ENCODE measurements around the gene BRME1.

BRME1 gene

DNA sequence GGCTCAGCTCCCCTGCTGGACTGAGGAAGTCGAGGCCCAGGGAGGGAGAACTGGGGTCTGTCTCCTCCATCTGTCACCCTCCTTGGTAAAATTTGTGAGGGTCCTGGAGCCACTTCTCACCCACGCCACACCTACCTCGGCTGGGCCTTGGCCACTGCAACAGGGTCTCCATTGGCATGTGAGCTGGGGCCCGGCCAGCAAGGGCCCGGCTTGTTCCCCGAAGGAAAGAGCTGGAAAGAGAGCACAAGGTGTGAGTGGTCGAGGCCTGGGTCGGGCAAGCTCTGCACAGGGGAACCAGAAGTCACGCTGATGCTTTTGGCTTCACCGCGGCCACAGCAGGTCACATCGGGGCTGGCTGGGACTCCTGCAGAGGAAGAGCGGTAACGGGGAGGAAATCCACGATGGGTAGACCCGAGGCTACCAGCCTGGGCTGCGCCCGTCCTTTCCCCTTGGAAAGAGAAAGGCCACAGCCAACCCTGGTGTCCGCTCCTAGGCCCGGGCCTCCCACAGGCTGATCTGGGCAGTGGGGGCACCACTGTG lies 20.0 kb downstream of the BRME1 start:
- no peak for DNase-seq

DNA sequence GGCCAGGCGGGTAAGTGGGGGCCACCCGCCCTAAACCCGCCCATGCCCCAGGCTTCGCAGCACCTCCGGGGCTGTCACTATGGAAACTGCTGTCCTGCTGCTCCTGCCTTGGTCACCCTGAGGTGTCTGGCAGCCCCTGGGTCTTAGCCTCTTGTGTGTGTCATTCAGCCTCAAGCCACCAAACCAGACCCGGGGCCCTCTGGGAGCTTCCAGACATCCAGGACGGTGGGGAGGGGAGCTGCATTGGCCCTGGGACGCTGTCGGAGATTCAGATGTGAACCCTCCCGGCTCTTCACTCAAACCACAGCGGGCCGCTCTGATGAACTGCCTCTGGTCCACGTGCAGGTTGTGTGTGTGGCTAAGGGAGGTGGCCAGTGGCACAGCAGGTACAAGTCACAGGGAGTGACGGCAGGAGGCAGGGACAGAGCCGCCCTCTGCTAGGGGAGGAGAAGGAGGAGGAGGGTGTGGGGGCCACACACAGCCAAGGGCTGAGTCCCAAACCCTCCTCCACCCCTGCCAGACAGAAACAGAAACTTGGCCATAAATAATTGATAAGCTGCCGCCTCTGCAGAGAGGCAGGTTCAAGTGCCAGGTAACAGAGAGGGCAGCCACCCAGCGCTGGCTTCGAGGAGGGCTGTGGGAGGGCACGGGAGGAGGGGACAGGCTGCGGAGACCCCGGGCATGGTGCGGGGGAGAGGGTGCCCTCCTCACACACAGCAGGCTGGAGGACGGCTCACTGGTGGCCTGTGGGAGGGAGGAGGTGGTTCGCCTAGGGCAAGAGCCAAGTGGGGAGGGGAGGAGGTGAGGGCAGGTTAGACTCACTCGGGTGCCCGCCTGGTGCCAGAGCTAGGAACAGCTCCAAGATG lies 21.0 kb downstream of the BRME1 start:
- DNase-seq = peak; percentile 20

DNA sequence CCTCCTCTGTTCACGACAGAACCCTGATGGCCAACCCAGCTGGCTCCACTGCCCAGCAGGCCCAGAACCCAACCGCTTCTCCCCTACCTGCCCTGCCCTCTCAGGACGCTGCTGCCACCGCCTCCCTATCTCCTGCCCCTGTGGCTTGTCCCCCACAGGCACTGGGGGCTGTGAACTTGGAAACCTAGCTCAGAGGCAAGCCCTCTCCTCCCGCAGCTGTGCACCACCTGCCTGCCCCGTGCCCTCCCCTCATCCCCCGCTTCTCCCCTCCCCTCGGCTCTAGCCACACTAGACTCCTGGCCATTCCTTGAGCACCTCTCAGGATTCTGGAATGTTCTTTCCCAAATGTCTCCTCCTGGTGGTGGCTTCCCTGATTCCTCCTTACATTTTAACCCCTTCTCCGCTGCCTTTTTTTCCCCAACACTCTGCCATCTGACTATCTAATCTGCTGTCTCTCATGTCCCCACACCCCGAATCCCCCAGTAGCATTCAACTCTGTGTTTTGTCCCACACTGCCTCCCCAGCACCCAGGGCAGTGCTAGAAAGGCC lies 22.3 kb downstream of the BRME1 start:
- DNase-seq = peak; percentile 26

DNA sequence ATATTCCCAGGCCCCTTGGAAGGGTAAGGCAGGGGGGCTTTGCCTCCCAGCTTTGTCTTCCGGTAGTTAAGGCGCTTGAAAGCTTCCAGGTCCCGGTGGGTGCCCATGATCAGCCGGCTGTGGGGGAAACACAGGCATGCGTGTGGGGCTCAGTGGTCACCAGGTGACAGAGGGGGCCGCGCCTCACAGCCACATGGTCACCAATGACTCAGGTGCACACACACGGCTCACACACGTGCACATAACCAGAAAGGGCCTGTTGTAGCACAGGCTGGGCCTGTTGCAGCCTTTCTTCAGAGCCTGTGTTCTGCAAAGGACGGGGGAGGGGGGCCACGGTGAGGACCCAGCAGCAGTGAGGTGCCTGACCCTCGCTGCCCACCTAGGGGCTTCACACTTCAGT lies 23.1 kb downstream of the BRME1 start:
- peak; percentile 19 for DNase-seq

DNA sequence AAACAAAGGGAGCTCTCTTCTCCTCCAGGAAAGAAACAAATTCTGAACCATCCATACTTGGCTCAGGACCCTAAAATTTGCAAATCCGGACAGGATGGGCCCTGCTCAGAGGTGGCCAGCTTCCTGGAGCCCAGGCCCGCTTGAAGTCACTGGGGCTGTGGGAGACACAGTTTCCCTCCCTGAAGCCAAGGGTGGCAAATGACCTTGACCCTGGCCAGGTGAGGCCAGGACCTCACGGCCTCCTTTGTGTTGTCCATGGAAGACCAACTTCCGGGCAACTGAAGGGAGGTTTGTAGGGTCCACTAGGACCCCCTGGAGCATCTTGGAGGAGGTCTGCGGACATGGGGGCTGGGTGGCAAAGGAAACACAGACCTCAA lies 23.5 kb downstream of the BRME1 start:
- peak; percentile 19 for DNase-seq

DNA sequence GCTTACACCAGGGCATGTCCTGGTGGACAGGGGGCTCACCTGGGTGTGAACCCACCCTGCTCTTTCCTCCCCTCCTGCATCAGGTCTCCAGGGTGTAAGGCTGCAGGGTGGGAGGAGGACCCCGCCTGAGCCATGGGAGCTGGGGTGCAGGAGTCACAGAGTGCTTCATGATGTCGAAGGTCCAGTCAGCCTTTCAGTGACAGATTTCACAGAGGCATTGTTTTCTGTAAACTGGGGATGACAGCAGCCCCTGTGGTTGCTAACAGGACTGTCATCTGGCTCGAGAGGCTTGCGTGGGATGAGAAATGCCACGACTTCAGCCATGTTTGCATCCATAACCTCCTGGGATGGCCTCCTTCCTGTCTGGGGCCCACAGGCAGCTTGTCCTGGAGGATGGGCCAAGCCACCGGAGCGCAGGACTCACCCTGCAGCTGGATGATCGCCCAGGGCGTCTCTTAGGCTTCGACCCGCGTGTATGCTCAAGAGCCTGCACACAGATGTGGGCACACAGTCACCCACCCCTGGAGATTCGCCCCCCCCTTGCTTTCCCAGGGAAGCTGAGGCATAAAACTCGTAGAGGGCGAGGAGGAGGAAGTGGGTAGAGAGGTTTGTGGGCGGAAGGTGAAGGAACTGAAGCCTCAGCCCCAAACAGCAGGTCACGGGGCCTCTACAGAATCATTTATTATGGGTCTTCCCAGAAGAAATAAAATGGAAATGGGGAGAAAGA lies 24.1 kb downstream of the BRME1 start:
- peak; percentile 74 for DNase-seq

DNA sequence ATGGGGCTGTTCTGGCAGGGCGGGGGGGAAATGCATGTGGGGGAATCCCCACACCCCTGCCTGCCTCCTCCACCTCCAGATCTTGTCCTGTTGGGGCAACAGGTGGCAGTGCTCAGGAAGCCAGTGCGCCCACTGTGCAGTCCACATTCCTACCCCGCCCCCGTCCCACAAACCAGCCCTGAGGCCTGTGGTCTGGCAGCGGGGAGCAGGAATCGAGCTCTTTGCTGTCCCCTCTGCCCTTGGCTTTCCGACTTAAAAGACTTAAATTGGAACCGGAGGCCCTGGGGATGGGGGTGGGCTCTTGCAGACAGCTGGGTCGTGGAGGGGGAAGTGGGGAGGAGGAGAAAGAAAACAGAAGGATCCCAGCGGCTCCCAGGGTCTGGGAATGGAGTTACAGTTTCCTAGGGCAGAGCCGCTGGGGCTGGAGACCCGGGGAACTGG lies 24.6 kb downstream of the BRME1 start:
- DNase-seq = peak; percentile 73

DNA sequence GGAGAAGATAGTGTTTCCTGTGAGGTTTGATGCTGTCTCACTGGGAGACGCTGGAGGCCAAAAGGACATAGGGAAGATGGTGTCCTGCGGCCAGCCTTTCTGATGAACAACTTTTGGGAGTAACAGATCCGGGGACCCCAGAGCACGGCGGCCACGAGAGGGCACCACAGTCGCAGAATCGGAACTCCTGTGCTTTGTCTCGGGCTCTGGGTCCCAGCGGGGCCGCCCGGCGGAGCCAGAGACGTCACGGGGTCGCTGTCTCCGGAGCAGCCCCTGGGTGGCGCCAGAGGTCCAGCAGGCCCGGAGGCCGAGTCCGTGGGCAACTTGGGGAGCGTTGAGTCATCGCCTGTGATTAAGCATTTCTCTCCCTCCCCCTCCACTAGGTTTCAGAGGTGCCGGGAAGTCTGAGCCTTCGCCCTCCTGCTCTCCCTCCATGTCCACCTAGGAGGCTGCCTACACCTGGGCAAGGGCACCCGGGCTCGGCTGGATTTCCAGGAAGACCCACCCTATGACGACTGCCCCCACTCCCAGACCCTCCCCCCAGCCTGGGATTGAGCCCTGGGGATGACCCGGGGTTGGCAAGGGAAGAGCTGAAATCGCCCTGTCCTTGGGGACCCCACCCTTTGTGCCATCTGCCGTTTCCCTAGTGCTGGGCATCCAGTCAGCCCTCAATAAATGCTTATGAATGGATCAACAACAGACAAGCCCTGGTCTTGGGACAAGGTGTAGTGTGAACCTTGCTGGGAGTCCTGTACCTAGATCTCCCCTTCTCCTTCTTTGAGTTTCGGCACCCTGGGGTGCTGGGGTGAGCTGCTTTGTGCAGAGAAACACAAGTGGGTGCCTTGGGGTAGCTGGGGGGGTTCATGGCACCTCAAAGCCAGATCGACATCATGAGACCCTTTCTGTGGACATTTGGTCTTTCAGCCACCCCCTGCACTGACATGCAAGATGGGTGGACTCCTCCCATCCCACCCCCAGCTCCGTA lies 25.6 kb downstream of the BRME1 start:
- peak; percentile 98 for DNase-seq

DNA sequence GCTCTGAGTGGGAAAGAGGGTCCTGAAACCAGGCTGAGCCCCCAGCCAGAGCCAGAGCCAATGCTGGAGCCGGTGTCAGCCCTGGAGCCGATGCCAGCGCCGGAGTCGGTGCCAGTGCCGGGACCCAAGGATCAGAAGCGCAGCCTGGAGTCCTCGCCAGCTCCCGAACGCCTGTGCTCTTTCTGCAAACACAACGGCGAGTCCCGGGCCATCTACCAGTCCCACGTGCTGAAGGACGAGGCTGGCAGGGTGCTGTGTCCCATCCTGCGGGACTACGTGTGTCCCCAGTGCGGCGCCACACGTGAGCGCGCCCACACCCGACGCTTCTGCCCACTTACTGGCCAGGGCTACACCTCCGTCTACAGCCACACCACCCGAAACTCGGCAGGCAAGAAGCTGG lies 28.6 kb downstream of the BRME1 start:
- no peak for DNase-seq

DNA sequence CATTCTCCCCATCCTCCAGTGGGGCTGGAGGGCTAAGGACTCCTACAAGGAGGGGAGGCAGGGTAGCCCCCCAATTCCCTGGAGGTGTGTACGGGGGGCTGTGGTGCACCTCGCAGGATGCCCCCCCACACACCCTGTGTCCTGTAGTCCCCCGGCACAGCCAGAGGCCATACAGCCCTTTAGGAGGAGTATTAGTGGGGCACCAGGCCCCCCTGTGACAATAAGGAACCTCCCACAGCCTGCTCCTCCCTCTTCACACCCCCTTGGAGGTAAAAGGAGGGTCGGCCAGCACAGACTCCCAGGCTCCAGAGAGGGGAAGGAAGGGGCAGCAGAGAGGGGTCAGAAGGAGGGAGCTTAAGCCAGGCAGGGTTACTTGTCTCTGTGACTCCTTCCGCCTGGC lies 29.1 kb downstream of the BRME1 start, which contains the start of gene NANOS3:
Gene NANOS3 (plus strand): TSS at position 301 of the 400 bp plus-strand sequence. CDS start 115 bp downstream, outside the sequence.
- peak; percentile 22 for DNase-seq

DNA sequence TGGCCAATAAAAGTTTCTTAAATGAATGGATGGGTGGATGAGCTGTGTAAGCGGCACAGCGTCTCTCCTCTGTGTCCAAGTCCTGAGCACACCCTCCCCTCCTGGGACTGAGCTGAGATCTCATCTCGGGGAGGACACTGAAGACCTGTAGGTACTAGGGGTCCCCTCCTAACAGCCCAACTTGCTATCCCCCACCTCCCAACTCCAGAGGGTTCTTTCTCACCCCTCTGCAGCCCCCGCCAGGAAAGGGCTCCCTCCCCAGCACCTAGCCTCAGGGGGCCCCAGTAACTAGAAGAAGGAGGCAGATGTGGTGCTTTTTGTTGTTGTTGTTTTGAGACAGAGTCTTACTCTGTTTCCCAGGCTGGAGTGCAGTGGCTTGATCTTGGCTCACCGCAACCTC lies 30.1 kb downstream of the BRME1 start:
- DNase-seq = no peak

DNA sequence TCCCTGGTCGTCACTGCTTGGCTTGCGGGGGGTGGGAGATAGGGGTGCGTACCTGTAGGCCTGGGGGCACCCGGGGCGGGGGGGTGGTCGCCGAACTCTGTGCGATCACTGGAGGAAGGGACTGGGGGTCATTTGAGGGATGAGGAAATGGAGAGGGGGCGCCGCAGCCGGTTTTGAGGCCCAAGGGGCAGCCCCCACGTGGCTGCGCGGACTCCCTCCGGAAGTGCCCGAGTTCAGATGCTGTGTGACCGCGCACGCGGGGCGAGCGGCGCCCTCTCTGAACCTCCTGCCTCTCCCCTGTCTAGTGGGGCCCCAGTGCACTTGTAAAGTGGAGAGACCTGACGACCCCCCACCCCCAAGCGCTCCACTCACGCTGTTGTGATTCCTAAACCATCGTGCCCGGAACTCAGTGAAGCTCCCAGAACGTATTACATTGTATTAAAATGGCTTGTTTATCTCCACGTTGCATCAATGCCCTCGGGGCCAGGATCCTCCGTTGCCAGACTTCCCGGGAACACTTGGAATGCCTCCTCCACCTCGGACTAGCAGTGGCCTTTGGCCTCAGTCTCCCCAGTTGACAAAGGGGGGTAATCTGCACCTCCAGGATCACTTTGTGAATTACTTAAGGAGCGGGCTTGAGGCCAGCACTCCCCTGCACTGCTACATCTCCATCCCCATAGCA lies 31.9 kb downstream of the BRME1 start:
- DNase-seq = peak; percentile 30

DNA sequence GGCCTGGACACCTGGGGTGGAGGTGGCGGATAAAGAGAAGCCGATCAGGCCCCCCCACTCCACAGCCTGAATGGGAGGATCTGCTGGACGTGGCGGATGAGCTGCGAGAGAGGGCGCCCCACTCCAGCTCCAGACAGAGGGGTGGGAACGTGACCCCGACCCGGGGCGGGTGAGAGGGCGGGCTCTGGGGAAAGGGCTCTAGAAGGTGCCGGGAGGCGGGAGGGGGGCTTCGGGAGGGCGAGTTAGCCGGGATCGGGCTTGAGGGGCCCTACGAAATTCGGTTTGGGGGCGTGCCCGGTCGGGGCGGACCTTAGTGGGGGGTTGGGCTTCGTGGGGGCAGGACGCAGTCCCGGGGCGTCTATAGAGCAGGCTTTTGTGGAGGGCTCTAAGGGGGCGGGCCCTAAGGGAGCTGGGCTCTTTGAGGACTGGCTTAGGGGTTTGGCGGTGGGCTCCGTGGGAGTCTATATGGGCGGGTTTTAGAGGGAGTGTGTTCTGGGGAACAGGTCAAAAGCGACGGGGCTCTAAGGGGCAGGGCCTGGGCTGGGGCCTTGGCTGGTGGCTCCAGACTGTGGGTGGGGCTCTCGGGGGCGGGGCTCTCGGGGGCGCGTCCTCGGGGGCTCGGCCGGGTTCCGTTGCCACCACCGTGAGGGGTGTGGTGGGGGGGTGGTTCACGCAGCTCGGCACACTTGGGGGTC lies 33.1 kb downstream of the BRME1 start:
- DNase-seq = peak; percentile 70

DNA sequence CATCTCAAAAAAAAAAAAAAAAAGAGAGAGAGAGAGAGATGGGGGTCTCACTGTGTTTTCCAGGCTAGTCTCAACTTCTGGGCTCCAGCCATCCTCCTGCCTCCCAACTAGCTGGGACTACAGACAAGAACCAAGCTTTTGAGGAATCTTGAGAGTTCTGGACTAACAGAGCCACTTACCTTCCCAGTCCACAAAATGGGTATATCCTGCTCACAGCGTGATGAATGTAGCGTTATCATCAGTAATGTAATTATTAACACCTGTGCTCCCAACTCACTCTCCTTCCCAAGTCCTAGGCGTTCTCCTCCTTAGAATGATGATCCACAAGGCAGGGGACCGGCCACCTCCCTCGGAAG lies 33.6 kb downstream of the BRME1 start:
- DNase-seq = no peak

DNA sequence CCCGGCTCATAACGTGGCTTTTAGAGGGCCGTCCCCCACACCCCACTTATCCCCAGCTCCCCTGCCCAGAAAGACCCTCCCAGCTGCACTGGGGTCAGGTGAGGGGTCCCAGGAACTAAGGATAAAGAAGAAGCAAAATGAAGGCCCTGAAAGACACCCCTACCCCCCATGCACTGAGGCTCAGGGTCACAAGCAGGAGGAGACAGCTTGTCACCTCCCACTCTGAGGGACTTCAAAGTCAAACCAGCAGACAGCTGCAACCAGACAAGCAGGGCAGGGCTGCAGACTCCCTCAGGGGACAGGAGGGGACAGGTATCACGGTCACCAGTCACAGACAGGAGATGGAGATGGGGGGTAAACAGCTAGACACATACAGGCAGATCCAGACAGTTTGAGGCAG lies 35.0 kb downstream of the BRME1 start:
- DNase-seq = no peak

DNA sequence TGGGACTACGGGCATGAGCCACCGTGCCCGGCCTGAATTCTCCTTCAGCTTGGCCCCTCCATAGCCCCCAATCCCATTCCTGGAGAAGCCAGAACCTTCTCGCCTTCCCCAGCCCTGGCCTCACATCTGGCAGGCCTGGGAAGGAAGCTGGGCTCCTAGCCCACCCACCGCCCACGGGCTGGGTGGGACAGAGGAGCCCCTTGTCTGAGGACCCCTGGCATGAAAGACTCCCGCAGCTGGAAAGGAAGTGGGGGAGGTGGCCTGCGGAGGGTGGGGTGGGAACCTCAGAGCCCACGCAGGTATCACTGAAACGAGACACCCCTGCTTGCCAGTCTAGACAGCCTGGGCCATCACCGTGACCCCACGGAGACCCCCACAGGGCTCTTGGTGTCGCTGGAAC lies 36.6 kb downstream of the BRME1 start:
- peak; percentile 72 for DNase-seq

DNA sequence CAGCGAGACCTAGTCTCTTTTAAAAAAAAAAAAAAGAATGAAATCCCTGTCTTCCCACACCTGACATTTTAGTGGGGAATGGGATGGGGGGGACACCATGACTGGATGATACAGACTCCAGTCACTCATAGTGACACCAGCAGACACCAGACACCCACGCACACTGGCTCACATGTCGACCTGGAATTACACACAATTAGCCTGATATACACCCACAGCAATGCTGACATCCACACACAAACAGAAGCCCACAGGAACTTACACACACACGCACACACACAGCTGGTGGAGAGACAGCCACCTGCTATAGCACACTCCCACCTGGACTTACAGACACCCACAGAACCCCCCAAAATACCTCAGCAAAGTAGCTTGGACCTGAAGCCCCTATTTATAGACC lies 37.3 kb downstream of the BRME1 start:
- DNase-seq = no peak

DNA sequence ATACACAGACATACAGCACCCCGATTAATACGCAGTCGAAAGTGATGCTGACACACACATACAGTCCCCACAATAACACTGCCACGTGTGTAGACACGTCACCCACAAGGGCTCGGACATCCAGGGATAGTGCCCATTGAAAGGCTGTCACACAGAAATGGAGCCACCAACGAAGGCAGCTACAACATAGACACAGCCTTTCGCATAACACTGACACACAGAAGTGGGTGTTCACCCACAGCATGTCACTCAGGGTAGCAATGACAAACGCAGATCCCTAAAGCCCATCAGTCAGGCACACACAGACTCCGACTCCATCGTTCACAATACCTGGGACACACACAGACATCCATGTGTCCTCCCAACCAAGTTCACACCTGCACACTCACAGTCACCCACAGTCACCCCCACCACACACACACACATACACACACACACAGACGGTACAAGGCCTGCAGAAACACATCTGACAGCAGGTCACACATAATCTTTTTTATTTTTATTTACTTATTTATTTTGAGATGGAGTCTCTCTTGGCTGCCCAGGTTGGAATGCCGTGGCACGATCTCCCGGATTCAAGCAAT lies 39.4 kb downstream of the BRME1 start:
- peak; percentile 23 for DNase-seq

DNA sequence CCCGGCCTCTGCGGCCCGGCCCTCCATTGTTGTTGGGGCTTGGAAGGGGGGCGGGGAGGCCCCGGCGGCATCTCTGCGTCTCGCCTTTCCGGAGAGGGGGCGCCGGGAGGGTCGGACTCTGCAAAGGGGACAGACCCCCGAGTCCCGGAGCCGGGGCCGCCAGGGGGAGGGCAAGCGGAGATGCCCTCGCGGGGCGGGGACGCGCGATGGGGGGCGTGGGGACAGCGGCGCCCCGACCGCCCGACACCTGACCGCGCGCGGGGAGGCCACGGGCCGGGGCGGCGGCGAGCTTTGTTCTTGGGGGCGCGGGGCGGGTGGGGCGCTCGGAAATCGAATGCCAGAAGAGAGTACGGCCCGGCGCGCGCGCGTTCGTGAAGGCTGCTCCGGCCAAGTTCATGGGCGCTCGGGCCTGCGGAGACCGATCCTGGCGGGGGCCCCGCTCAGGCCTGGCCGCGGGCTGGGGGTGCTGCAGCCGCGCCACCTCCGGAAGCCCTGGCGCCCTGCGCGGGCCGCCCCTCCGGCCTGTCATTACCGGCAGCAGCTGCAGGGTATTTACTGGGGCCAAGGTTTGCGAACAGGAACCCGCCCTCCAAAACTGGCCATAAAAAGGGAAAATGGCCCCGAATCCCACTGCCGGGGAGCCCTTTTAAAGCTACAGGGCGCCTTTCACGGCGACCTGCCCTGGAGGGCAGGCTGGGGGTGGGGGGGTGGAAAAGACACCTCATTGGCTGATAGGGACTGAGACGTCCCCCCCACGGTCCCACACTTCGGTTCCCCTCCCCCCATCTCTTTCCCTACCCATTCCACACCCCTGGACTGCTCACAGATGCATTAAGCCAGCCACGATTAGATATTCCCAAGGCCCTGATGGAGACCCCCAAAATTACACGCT lies 40.1 kb downstream of the BRME1 start:
- DNase-seq = peak; percentile 65
